Glutamatergic neuron (in vitro differentiated cells): ENCODE measurements around the gene PLEKHA7. TPM values are rescaled to one million over a fixed set of nuclear protein-coding genes. Genes with fewer than 3 reads are reported as not detected.

Experiments used
- DNase-seq: peaks from one replicate; pipeline ENCODE4 v3.0.0; 2022
- H3K27ac Mint-ChIP-seq: one replicate; pipeline ENCODE4 v1.8.0; 2020; ENCODE audit warnings: mild to moderate bottlenecking, mixed read lengths, inconsistent platforms; ENCODE audit not compliant: unreplicated experiment
- H3K27me3 Mint-ChIP-seq: one replicate; pipeline ENCODE4 v1.8.0; 2020; ENCODE audit warnings: mild to moderate bottlenecking, moderate library complexity, mixed read lengths, inconsistent platforms; ENCODE audit not compliant: unreplicated experiment
- H3K36me3 Mint-ChIP-seq: one replicate; pipeline ENCODE4 v1.8.0; 2020; ENCODE audit warnings: mild to moderate bottlenecking, mixed read lengths, inconsistent platforms; ENCODE audit not compliant: unreplicated experiment
- H3K4me1 Mint-ChIP-seq: one replicate; pipeline ENCODE4 v1.8.0; 2020; ENCODE audit warnings: mild to moderate bottlenecking, low read depth, mixed read lengths, inconsistent platforms; ENCODE audit not compliant: unreplicated experiment
- H3K4me3 Mint-ChIP-seq: one replicate; pipeline ENCODE4 v1.8.0; 2020; ENCODE audit warnings: mild to moderate bottlenecking, mixed read lengths, inconsistent platforms; ENCODE audit not compliant: unreplicated experiment
- H3K9me3 Mint-ChIP-seq: one replicate; pipeline ENCODE4 v1.8.0; 2020; ENCODE audit warnings: mild to moderate bottlenecking, moderate library complexity, mixed read lengths, inconsistent platforms; ENCODE audit not compliant: unreplicated experiment
- total RNA-seq: library from RNA; stranded (reverse); fragmentation: NEBNext Ultra II Directional; extraction: Animal tissue kit (Norgen Biotek cat#: 25700); gene quantifications from one replicate; pipeline ENCODE4 v1.2.1, GENCODE V29; 2021; ENCODE audit not compliant: unreplicated experiment
- TF ChIP-seq, protein P1 (sequence below): fragments of 200-600 bp; sonication (generic); IDR thresholded peaks from one replicate; pipeline ENCODE4 v1.5.0; 2021; ENCODE audit not compliant: partially characterized antibody, unreplicated experiment

The PLEKHA7 gene
- total RNA-seq, 1 donor from 2014 or later, result 5.7 TPM

DNA sequence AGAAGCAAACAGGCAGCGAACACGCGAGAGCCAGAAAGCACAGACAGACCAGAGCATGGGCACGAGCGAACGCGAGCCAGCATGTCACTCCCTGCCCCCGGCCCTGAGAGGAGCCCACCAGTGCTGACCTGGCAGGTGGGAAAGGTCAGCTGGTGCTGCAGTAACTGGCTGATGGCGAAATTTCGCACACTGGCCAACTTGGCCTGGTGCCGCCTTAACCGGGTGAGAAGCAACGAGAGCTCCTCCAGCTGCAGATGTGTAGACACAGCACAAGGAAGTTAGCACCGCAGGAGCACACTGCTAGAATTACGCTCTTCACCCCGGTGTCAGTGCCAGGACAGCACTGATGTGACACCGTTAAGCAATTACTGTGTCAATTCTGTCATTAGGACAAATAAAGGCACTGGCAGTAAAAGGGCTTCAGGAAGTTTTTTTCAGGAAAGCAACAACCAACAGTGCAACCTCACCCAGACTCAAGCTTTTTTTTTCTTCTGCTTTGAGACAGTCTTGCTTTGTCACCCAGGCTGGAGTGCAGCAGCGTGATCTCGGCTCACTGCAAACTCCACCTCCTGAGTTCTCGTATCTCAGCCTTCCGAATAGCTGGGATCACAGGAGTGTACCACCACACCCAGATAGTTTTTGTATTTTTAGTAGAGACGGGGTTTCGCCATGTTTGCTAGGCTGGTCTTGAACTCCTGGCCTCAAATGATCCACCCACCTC lies 199.0 kb downstream of the PLEKHA7 start:
- Mint-ChIP-seq H3K9me3 (no peaks in the 10 kb centered on the region), H3K27me3 (peaks cover 2% of the 10 kb centered on the region), H3K4me1 (no peaks in the 10 kb centered on the region), H3K4me3 (no peak overlapping the region), H3K36me3 (peaks cover 4% of the 10 kb centered on the region), H3K27ac (no peak overlapping the region)
- DNase-seq, result no peak
- TF ChIP-seq, protein P1, sequence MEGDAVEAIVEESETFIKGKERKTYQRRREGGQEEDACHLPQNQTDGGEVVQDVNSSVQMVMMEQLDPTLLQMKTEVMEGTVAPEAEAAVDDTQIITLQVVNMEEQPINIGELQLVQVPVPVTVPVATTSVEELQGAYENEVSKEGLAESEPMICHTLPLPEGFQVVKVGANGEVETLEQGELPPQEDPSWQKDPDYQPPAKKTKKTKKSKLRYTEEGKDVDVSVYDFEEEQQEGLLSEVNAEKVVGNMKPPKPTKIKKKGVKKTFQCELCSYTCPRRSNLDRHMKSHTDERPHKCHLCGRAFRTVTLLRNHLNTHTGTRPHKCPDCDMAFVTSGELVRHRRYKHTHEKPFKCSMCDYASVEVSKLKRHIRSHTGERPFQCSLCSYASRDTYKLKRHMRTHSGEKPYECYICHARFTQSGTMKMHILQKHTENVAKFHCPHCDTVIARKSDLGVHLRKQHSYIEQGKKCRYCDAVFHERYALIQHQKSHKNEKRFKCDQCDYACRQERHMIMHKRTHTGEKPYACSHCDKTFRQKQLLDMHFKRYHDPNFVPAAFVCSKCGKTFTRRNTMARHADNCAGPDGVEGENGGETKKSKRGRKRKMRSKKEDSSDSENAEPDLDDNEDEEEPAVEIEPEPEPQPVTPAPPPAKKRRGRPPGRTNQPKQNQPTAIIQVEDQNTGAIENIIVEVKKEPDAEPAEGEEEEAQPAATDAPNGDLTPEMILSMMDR, result no peak

DNA sequence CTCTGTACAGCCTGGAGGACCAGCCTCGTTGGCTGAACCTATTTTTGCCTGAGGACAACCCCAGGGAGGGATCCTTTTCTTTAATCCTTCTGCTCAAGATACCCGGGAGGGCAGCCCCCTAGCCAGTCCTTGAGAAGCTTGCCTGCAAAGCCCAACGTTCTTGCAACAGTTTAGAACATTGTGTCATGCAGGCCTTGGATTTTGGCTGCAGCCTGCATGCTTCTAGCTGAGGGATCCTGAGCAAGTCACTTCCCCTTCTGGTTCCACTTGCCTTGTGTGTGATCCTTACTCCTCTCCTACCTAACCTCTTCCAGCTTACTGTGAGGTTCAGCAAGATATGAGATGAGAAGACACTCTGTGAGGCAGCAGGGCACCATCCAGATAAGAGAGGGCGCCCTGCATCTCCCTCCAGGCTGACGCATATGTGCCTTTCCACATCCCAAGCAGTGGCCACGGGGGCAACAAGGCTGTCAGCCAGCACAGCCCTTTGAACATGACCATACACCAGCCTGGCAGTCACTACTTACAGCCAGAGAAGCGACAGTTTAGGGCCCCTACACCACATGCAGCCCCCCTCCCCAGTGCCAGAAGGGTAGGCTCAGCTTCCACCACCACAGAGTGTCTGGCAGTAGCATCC lies 199.7 kb downstream of the PLEKHA7 start:
- Mint-ChIP-seq H3K36me3 (peaks cover 4% of the 10 kb centered on the region), H3K4me3 (no peak overlapping the region), H3K9me3 (no peaks in the 10 kb centered on the region), H3K4me1 (no peaks in the 10 kb centered on the region), H3K27ac (no peak overlapping the region), H3K27me3 (peaks cover 2% of the 10 kb centered on the region)
- TF ChIP-seq, protein P1, result no peak
- DNase-seq, result no peak

DNA sequence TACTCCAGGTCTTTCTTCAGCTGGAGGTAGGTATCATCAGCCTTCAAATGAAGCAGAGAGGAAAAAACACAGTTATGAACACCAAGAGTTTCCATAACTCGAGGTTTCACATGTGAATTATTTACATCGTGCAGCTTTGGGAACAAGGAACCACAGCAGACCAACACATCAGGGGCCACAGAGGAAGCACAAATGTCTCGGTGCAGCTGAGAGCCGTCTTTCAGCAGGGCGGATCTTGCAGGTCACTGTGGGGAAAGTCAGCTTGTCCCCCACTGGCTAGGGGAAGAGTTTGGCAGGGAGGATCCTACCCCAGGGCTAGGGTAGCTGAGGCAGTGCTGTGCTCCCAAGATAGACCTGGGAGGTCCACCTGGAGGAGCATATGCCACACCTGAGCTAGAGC lies 201.1 kb downstream of the PLEKHA7 start:
- no peak for DNase-seq
- Mint-ChIP-seq H3K27ac (no peak overlapping the region), H3K27me3 (no peaks in the 10 kb centered on the region), H3K4me1 (no peaks in the 10 kb centered on the region), H3K36me3 (peaks cover 4% of the 10 kb centered on the region), H3K4me3 (no peak overlapping the region), H3K9me3 (no peaks in the 10 kb centered on the region)
- TF ChIP-seq, protein P1, result no peak

DNA sequence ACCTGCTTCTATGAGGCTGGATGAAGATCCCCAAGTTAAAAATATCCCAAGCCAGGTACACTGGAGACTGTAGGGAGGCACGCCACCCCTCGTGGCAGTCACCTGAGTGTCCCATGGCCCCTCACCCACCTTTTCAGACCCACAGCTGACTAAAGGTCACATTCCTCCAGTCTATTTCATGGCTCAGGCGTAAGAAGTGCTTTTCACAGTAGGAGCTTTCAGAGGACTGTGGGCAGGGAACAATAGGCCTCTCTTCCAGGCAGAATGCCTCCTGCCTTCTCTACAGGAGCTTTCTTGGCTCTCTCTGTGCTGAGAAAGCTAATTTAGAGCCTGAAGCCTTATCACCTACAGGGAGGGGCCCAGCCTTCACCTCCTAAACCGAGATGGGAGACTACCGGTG lies 201.9 kb downstream of the PLEKHA7 start:
- H3K4me1 Mint-ChIP-seq, result no peaks in the 10 kb centered on the region
- H3K27ac Mint-ChIP-seq, result no peak overlapping the region
- no peak overlapping the region for H3K4me3 Mint-ChIP-seq
- H3K27me3 Mint-ChIP-seq, result no peaks in the 10 kb centered on the region
- TF ChIP-seq, protein P1, result no peak
- DNase-seq, result no peak
- H3K9me3 Mint-ChIP-seq, result no peaks in the 10 kb centered on the region
- peaks cover 4% of the 10 kb centered on the region for H3K36me3 Mint-ChIP-seq

DNA sequence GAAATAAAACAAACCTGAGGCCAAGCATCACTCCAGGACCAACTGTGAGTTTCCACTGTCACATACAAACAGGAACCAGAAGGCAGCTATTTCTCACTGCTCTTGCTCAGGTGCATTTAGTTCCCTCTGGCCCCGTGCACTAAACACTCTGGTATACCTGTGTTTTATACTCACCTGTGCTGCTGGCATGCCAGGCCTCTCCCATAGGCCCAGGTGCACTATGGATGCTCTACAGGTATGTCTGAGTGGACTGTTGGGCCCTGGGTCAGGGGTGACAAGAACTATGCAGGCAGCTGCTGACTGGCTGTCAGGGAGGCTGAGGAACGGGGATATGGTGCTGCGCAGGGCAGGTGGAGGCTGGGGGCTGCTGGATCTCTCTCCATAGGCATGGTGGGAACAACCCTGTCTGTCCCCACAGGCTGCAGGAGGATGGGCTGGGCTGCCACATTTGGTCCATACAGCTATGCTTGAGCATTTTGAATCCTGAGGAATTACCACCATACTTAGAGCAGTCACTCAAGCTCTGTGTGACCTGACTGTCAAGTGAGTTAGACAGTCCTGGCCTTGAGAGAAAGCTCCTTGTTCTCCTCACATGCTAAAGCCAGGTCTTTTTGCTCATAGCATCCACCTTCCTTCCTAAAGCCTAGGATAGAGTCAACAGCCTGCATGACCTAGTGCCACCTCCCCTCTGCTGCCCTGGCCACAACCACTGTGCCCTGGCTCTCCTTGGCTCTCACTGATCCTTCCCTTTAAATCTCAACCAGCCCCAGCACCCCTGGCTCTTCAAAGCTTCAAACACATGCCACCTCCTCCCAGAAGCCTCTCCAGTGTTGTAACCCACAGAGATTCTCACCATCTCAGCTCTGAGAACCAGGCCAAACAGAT lies 202.8 kb downstream of the PLEKHA7 start:
- Mint-ChIP-seq H3K4me3 (no peak overlapping the region), H3K4me1 (no peaks in the 10 kb centered on the region), H3K27ac (no peak overlapping the region), H3K27me3 (no peaks in the 10 kb centered on the region), H3K36me3 (peaks cover 4% of the 10 kb centered on the region), H3K9me3 (no peaks in the 10 kb centered on the region)
- TF ChIP-seq, protein P1, result no peak
- no peak for DNase-seq
